HepG2 (cell line): ENCODE measurements around the gene SCARB2. TPM values are rescaled to one million over a fixed set of nuclear protein-coding genes. Genes with fewer than 3 reads are reported as not detected.

Experiments used
- BORCS8-MEF2B ChIP-seq: sonication (generic); formaldehyde crosslinking; IDR thresholded peaks from 2 replicates; pipeline ENCODE4 v1.8.0; 2022; ENCODE audit warnings: mild to moderate bottlenecking, missing genetic modification reagents
- CERS6 ChIP-seq: sonication (generic); formaldehyde crosslinking; IDR thresholded peaks from 2 replicates; pipeline ENCODE4 v1.5.0; 2020; ENCODE audit warnings: missing genetic modification reagents
- FIP1L1 ChIP-seq: fragments of 200-400 bp; formaldehyde crosslinking; IDR thresholded peaks from 2 replicates; pipeline ENCODE4 v1.6.1; 2018; ENCODE audit warnings: low read depth, mild to moderate bottlenecking, low read length, moderate library complexity, borderline replicate concordance; ENCODE audit not compliant: insufficient read depth
- GRHL1 ChIP-seq: sonication (generic); formaldehyde crosslinking; conservative IDR thresholded peaks from 2 replicates; pipeline ENCODE4 v1.8.0; 2022; ENCODE audit warnings: missing genetic modification reagents
- GTF3A ChIP-seq: sonication (generic); formaldehyde crosslinking; conservative IDR thresholded peaks from 2 replicates; pipeline ENCODE4 v1.4.0; 2020; ENCODE audit warnings: mild to moderate bottlenecking, missing genetic modification reagents
- IKZF5 ChIP-seq: IDR thresholded peaks from 2 replicates; pipeline ENCODE4 v1.6.1; 2018; ENCODE audit warnings: missing genetic modification reagents, mild to moderate bottlenecking, missing compliant biosample characterization
- LCORL ChIP-seq, 2 experiments: fragments of 450-650 bp in 1 of 2; sonication (generic) in 1 of 2; formaldehyde crosslinking in 1 of 2; IDR thresholded peaks; 2 replicates each; pipeline versions ENCODE4 v1.5.0 to v1.6.1; 2017 to 2020; ENCODE audit warnings: antibody characterized with exemption in 1 of 2, missing genetic modification reagents in 1 of 2
- MED13 ChIP-seq: sonication (generic); formaldehyde crosslinking; IDR thresholded peaks from 2 replicates; pipeline ENCODE4 v1.5.0; 2020; ENCODE audit warnings: missing genetic modification reagents
- MTERF4 ChIP-seq: sonication (generic); formaldehyde crosslinking; IDR thresholded peaks from 2 replicates; pipeline ENCODE4 v1.8.0; 2023; ENCODE audit warnings: mild to moderate bottlenecking, missing genetic modification reagents
- NCOA1 ChIP-seq: sonication (generic); formaldehyde crosslinking; IDR thresholded peaks from 2 replicates; pipeline ENCODE4 v1.9.0; 2021; ENCODE audit warnings: missing genetic modification reagents
- NR2F2 ChIP-seq: IDR thresholded peaks from 2 replicates; pipeline ENCODE4 v1.6.1; 2012; ENCODE audit warnings: low read depth, inconsistent platforms, borderline replicate concordance
- RNF2 ChIP-seq: fragments of 450-650 bp; conservative IDR thresholded peaks from 2 replicates; pipeline ENCODE4 v1.6.1; 2016; ENCODE audit warnings: low read depth
- U2AF2 ChIP-seq: fragments of 200-400 bp; formaldehyde crosslinking; IDR thresholded peaks from 2 replicates; pipeline ENCODE4 v1.6.1; 2017; ENCODE audit warnings: low read depth, mild to moderate bottlenecking, low read length
- ZKSCAN8 ChIP-seq: IDR thresholded peaks from 2 replicates; pipeline ENCODE4 v1.6.1; 2016; ENCODE audit warnings: borderline replicate concordance, missing genetic modification reagents, missing compliant biosample characterization
- ZMAT5 ChIP-seq: sonication (generic); formaldehyde crosslinking; IDR thresholded peaks from 2 replicates; pipeline ENCODE4 v1.5.0; 2020; ENCODE audit warnings: mild to moderate bottlenecking, low read depth, missing genetic modification reagents, borderline replicate concordance
- ZNF12 ChIP-seq: sonication (generic); formaldehyde crosslinking; IDR thresholded peaks from 2 replicates; pipeline ENCODE4 v1.5.0; 2020; ENCODE audit warnings: missing genetic modification reagents
- ZNF556 ChIP-seq: sonication (generic); formaldehyde crosslinking; IDR thresholded peaks from 2 replicates; pipeline ENCODE4 v1.4.0; 2020; ENCODE audit warnings: mild to moderate bottlenecking, missing genetic modification reagents, borderline replicate concordance
- ZNF598 ChIP-seq: sonication (generic); formaldehyde crosslinking; IDR thresholded peaks from 2 replicates; pipeline ENCODE4 v1.5.1; 2020; ENCODE audit warnings: mild to moderate bottlenecking, missing genetic modification reagents, borderline replicate concordance
- ZNF713 ChIP-seq: sonication (generic); formaldehyde crosslinking; IDR thresholded peaks from 2 replicates; pipeline ENCODE4 v1.4.0; 2020; ENCODE audit warnings: mild to moderate bottlenecking, missing genetic modification reagents
- ZNF740 ChIP-seq: sonication (generic); formaldehyde crosslinking; IDR thresholded peaks from 2 replicates; pipeline ENCODE4 v1.4.0; 2020; ENCODE audit warnings: missing genetic modification reagents
- ZNF891 ChIP-seq: sonication (generic); formaldehyde crosslinking; IDR thresholded peaks from 2 replicates; pipeline ENCODE4 v1.5.0; 2020; ENCODE audit warnings: mild to moderate bottlenecking, missing genetic modification reagents
- polyA plus RNA-seq, 8 experiments: library from polyadenylated mRNA; depleted of rRNA in 3 of 8; stranded (reverse) in 7 of 8; unstranded in 1 of 8; fragments of >200 nt; fragmentation: Illumina TruSeq in 4 of 8; extraction: Trizol in 4 of 8; gene quantifications; 2 replicates each; pipeline versions ENCODE4 v1.2.1 to v1.2.3, GENCODE V29; 2011 to 2016; ENCODE audit warnings: low read depth in 4 of 8, missing spikeins in 1 of 8, mixed read lengths in 1 of 8; ENCODE audit not compliant: insufficient read depth in 1 of 8
- total RNA-seq, 5 experiments: library from RNA; depleted of rRNA; stranded (reverse); fragments of >200 nt; fragmentation: Illumina TruSeq; extraction: Trizol; gene quantifications; 2 replicates each; pipeline ENCODE4 v1.2.3, GENCODE V29; 2016; ENCODE audit warnings: low read depth in 1 of 5

The SCARB2 gene
- total and polyA plus RNA-seq, 2 of the 13 experiments (the other 11 are each of a cell fraction or from before 2014, with no cell fraction given), result 40.6 to 43.4 TPM

GRCh38 chr4:76213415-76214176 is at the start of gene SCARB2 (continued):
- TF ChIP-seq RNF2 (no peak; the same call in 1 of the 2 replicates), ZNF598 (no peak), FIP1L1 (no peak), CERS6 (no peak), ZNF12 (CRISPR knock-in tag) (no peak), ZNF556 (0 out of 2 replicates have a peak, but pooled peaks have one; percentile 44), BORCS8-MEF2B (CRISPR knock-in tag) (peak; percentile 12; the same call in 1 of the 2 replicates), MED13 (no peak), IKZF5 (CRISPR knock-in tag) (0 out of 2 replicates have a peak, but pooled peaks have one; percentile 10), GRHL1 (CRISPR knock-in tag) (no peak), ZNF713 (CRISPR knock-in tag) (no peak), LCORL (IDR thresholded peaks at IDR 0.05) (no peak), LCORL (CRISPR knock-in tag; IDR thresholded peaks at IDR 0.05) (no peak; the same call in 1 of the 2 replicates), NR2F2 (no peak), MTERF4 (0 out of 2 replicates have a peak, but pooled peaks have one; percentile 59), ZMAT5 (CRISPR knock-in tag) (no peak), NCOA1 (CRISPR knock-in tag) (no peak; the same call in 1 of the 2 replicates), ZNF891 (CRISPR knock-in tag) (peak; percentile 82), ZKSCAN8 (CRISPR knock-in tag) (0 out of 2 replicates have a peak, but pooled peaks have one; percentile 44), U2AF2 (no peak), ZNF740 (no peak), GTF3A (CRISPR knock-in tag) (0 out of 2 replicates have a peak, but pooled peaks have one; percentile 75)
